KG1 (cell line): ENCODE measurements around the gene HIF1AN.
"Not testable (repeated sequence)": the region's sequence is repeated elsewhere in the genome, so short reads cannot be mapped to it uniquely, and the experiment has no call there.

Experiments
- DNase-seq: peaks from one replicate; lab custom pipeline; 2025; lab: John Stamatoyannopoulos, UW

HIF1AN gene

GRCh38 chr10:100567249-100567648 lies 31.5 kb downstream of the HIF1AN start:
- no peak for DNase-seq

DNA sequence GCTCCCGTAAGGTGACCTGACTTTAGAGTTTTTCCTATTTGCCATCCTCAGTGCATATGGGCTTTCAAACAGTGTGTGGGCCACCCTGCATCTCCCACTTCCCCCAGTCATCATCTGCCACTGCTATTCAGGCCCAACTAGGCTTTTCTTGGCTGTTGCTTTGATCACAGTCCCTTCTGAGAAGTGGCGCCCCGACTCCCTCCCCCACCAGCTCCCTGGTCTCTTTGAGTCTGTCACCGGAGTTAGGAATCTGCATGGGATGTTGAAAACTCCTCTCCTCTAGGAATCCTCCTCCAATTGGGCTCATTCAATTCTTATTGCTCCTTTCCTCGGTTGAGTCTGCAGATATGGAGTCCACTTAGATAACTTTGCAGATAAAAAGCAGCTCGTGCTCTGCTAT lies 32.1 kb downstream of the HIF1AN start:
- DNase-seq, result no peak

GRCh38 chr10:100568912-100569311 lies 33.2 kb downstream of the HIF1AN start:
- no peak for DNase-seq

DNA sequence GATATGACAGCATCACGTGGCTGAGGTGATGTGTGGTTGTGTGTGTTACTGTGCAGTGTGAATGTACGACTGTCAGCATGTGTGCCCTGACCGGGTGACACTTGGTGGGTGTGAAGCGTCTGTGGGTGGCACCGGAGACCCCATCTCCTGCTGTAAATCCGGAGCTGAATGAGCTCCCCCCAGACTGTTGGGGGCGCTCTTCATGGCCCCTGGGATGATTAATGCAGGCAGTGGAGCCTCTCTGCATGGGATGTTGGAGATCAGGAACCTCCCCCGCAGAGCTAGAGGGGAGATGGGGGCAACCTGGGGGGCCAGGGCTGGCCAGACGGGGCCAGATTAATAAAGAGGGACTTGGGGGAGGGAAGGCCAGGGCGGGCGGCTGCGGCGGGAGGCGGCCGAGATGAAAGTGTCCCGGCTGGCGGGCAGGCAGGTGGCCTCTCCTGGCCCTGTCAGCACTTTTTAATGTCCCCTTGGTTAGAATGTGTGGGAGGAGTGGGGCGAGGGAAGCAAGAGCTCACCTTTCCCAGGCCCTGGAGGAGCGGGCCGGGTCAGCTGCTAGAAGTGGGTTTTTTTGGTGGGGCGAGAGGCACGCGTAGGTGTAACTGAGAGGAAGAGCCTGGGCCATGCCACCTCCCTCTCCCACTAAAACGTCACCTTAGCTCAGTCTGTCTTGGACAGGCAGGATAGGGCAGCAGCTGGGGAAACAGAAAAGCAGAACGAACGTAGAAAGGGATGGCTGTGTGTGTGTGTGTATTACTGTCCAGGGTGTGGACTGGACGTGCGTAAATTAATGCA lies 34.1 kb downstream of the HIF1AN start:
- no peak for DNase-seq

GRCh38 chr10:100570506-100570905 lies 34.8 kb downstream of the HIF1AN start:
- DNase-seq, result no peak

DNA sequence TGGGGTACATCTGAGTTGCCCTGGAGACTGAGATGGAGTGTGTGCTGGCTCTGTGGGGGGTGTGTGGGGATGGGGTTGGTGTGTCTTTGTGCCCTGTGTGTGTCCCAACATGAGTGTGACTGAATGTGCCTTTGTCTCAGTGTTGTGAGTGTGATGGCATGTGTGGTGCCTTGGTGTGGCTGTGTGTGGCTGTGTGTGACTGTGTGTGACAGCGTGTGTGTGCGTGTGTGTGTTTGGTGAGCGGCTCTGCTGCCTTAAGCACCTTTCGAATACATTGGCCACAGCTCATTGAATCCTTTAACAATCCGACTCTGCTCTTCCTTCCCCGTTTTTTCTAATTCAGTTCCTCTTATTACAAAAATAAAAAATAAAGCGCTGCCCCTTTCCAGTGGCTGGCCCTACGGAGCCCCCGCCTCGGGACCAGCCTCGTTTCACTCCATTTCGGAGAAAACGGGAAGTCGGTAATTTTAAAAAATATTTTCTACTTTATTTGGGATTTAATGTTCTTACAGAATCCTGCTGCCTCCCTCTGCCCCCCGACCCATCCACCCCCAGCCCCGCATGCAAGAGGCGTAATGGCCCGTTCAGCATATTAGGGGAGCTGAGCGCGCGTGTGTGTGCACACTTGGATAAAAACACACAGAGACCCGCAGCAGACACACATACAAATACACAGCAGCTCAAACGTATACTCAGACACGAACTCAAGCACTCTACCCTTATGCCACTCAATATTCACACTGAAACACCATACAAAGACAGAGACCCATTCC lies 35.5 kb downstream of the HIF1AN start:
- DNase-seq, result no peak

- not testable (repeated sequence) for DNase-seq
These were observed 39.4 kb downstream of the HIF1AN start for GRCh38 chr10:100575146-100575545.

GRCh38 chr10:100575585-100576281 lies 40.0 kb downstream of the HIF1AN start:
- DNase-seq, result no peak

DNA sequence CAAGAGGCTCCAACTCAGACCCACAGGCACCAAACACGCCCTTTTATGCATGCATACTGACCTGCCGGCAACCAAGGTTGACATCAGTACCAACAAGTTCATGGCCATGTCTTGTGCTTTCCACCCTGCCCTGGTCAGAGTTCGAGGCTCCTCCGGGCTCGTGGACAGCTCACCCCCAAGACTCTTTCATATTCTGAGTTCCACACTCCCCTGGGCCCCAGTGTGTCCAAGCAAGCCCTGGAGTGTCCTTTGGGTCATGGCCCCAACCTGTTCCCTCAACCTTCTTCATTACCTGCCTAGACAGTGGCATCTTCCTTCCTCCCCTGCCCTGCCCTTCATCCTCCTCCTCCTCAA lies 40.5 kb downstream of the HIF1AN start:
- no peak for DNase-seq

GRCh38 chr10:100579261-100580090 lies 43.7 kb downstream of the HIF1AN start:
- no peak for DNase-seq

DNA sequence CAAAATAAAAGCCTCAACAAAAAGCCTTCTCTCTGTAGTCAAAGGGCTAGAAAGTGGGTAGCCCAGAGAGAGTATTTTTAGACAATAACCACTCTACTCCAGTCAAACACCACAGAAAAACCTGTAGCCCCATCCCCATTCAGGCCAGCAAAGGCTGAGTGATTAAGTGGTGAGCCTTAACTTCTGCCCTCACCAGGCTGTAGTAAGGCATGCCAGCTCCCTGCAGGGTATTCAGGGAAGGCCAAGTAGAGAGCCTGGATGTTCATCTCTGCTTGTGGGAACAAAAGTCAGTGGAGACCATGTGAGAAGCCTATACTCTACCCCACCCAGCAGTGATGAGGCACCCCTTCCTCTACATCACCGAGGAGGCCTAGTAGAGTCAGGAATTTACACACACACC lies 51.2 kb downstream of the HIF1AN start:
- DNase-seq, result no peak

DNA sequence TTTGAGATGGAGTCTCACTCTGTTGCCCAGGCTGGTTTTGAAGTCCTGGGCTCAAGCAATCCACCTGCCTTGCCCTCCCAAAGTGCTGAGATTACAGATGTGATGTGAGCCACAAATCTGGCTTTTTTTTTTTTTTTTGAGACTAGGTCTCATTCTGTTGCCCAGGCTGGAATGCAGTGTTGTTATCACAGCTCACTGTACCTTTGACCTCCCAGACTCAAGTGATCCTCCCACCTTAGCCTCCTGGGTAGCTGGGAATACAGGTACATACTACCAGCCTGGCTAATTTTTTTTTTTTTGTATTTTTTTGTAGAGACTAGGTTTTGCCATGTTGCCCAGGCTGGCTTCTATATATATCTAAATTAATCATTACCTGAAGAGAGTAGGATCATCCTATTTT lies 62.4 kb downstream of the HIF1AN start:
- no peak for DNase-seq

DNA sequence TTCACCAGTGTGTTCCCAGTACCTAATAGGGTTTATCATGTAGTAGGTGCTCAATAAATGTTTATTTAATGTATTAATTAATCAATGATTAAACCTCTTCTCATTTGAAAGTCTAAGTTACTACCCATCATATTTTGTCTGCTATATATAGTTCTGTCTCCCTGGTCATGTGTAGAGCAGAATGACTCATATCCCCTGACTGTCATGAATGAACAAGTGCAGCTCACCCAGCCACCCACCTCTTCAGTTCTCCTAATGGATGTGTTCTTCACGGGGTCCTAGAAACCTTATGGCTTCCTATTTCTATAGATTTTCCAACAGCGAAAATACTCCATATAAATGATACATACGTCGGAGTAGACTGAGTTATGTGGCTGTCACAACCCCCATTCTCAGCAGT lies 64.5 kb downstream of the HIF1AN start:
- no peak for DNase-seq

DNA sequence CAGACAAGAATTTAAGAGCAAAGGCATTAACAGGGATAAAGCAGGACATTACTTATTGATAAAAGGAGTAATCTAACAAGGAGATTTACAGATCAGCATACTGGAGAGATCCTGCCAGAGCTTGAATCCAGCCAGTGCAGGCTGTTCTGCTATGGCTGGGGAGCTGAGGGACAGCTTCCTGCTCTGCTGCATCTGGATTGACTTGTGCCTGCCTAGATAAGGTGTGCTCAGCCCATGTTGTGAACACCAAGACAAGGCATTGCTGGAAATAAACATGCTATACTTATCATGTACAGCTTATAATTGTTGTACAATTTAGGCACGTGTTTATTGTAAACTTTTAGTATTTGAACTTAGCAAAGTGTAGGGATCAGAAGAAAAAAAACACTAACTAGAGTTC lies 71.7 kb downstream of the HIF1AN start:
- no peak for DNase-seq
